GM23338 (cell line): ENCODE results near the gene FBXL5. TPM values are rescaled to one million over a fixed set of nuclear protein-coding genes. Genes with fewer than 3 reads are reported as not detected.
A peak's percentile ranks its signal among the peaks of the same experiment; 100 is the strongest.

Experiments used
- ATAC-seq: fragments of 200-7000 bp; cut with Tn5 transposase; 3 replicates; pipeline ENCODE4 v1.9.1; 2020
- DNase-seq: peaks from one replicate; pipeline ENCODE4 v3.0.0-alpha.2; 2015; ENCODE audit warnings: low spot score
- H2AFZ ChIP-seq: fragments of 200-600 bp; sonication (generic); 2 replicates; pipeline ENCODE4 v1.8.0; 2016; ENCODE audit warnings: antibody characterized with exemption, mild to moderate bottlenecking, moderate library complexity
- H3F3A ChIP-seq: fragments of 200-600 bp; sonication (generic); replicated peaks from 2 replicates; pipeline ENCODE4 v1.8.0; 2017; ENCODE audit warnings: antibody characterized with exemption, mixed run types, low read depth
- H3K27ac ChIP-seq: fragments of 200-600 bp; sonication (generic); 2 replicates; pipeline ENCODE4 v1.6.1; 2016; ENCODE audit warnings: low read depth
- H3K27me3 ChIP-seq: fragments of 200-600 bp; sonication (generic); 2 replicates; pipeline ENCODE4 v1.8.0; 2016; ENCODE audit warnings: mild to moderate bottlenecking, mixed run types, moderate library complexity; ENCODE audit not compliant: insufficient read depth
- H3K36me3 ChIP-seq: fragments of 200-600 bp; sonication (generic); 2 replicates; pipeline ENCODE4 v1.8.0; 2016; ENCODE audit warnings: mild to moderate bottlenecking; ENCODE audit not compliant: insufficient read depth
- H3K4me1 ChIP-seq: fragments of 200-600 bp; sonication (generic); 2 replicates; pipeline ENCODE4 v1.8.0; 2016; ENCODE audit warnings: mild to moderate bottlenecking, moderate library complexity; ENCODE audit not compliant: insufficient read depth
- H3K4me2 ChIP-seq: fragments of 200-600 bp; sonication (generic); 2 replicates; pipeline ENCODE4 v1.7.1; 2017; ENCODE audit warnings: mixed run types
- H3K4me3 ChIP-seq: fragments of 200-600 bp; sonication (generic); 2 replicates; pipeline ENCODE4 v1.6.1; 2016; ENCODE audit warnings: mixed run types
- H3K79me2 ChIP-seq: fragments of 200-600 bp; sonication (generic); replicated peaks from 2 replicates; pipeline ENCODE4 v1.8.0; 2017; ENCODE audit warnings: mild to moderate bottlenecking; ENCODE audit not compliant: insufficient read depth
- H3K9me2 ChIP-seq: fragments of 200-600 bp; sonication (generic); 2 replicates; pipeline ENCODE4 v1.8.0; 2017; ENCODE audit not compliant: insufficient read depth
- H4K20me1 ChIP-seq: fragments of 200-600 bp; sonication (generic); replicated peaks from 2 replicates; pipeline ENCODE4 v1.8.0; 2017; ENCODE audit warnings: mild to moderate bottlenecking; ENCODE audit not compliant: insufficient read depth
- H3K27ac Mint-ChIP-seq: 2 replicates; pipeline ENCODE4 v1.8.0; 2020; ENCODE audit warnings: inconsistent platforms, mild to moderate bottlenecking, moderate library complexity, mixed read lengths
- H3K27me3 Mint-ChIP-seq: 3 replicates; pipeline ENCODE4 v1.8.0; 2022; ENCODE audit warnings: low read depth, mild to moderate bottlenecking, moderate library complexity, mixed read lengths, inconsistent platforms; ENCODE audit not compliant: insufficient read depth, poor library complexity
- H3K36me3 Mint-ChIP-seq: 3 replicates; pipeline ENCODE4 v1.8.0; 2021; ENCODE audit warnings: low read depth, mild to moderate bottlenecking, inconsistent platforms, moderate library complexity, mixed read lengths
- H3K4me1 Mint-ChIP-seq: 3 replicates; pipeline ENCODE4 v1.8.0; 2020; ENCODE audit warnings: mild to moderate bottlenecking, inconsistent platforms, mixed read lengths
- H3K4me3 Mint-ChIP-seq: 3 replicates; pipeline ENCODE4 v1.8.0; 2021; ENCODE audit warnings: moderate library complexity, mild to moderate bottlenecking, inconsistent platforms, mixed read lengths
- H3K9me3 Mint-ChIP-seq: 3 replicates; pipeline ENCODE4 v1.8.0; 2020; ENCODE audit warnings: moderate library complexity, mild to moderate bottlenecking, inconsistent platforms, mixed read lengths
- CREB1 ChIP-seq: fragments of 250-450 bp; sonication (Bioruptor Pico); IDR thresholded peaks from 2 replicates; pipeline ENCODE4 v1.5.0; 2020; ENCODE audit warnings: low read depth, mild to moderate bottlenecking, moderate library complexity
- EZH2 ChIP-seq: fragments of 200-600 bp; sonication (generic); IDR thresholded peaks from one replicate; pipeline ENCODE4 v1.8.0; 2017; ENCODE audit warnings: antibody characterized with exemption, mild to moderate bottlenecking, low read depth; ENCODE audit not compliant: unreplicated experiment
- EZH2phosphoT487 ChIP-seq: fragments of 200-600 bp; sonication (generic); IDR thresholded peaks from one replicate; pipeline ENCODE4 v1.8.1; 2018; ENCODE audit warnings: antibody characterized with exemption; ENCODE audit not compliant: unreplicated experiment
- JUNB ChIP-seq: IDR thresholded peaks from one replicate; pipeline ENCODE4 v1.6.1; 2016; ENCODE audit warnings: antibody characterized with exemption; ENCODE audit not compliant: unreplicated experiment
- NANOG ChIP-seq: IDR thresholded peaks from 2 replicates; pipeline ENCODE4 v1.6.1; 2016; ENCODE audit warnings: antibody characterized with exemption, borderline replicate concordance
- POLR2AphosphoS5 ChIP-seq: IDR thresholded peaks from 2 replicates; pipeline ENCODE4 v1.6.1; 2016; ENCODE audit warnings: antibody characterized with exemption, low read depth
- REST ChIP-seq: IDR thresholded peaks from one replicate; pipeline ENCODE4 v1.6.1; 2018; ENCODE audit warnings: antibody characterized with exemption; ENCODE audit not compliant: unreplicated experiment
- STAT1 ChIP-seq: IDR thresholded peaks from one replicate; pipeline ENCODE4 v1.6.1; 2016; ENCODE audit warnings: antibody characterized with exemption; ENCODE audit not compliant: unreplicated experiment
- ZNF114 ChIP-seq: fragments of 250-450 bp; sonication (Bioruptor Pico); IDR thresholded peaks from 2 replicates; pipeline ENCODE4 v1.5.0; 2020; ENCODE audit warnings: mild to moderate bottlenecking, moderate library complexity
- ZNF331 ChIP-seq: fragments of 250-450 bp; sonication (Bioruptor Pico); IDR thresholded peaks from 2 replicates; pipeline ENCODE4 v1.5.0; 2020; ENCODE audit warnings: low read depth, mild to moderate bottlenecking, moderate library complexity
- ZNF462 ChIP-seq: fragments of 250-450 bp; sonication (Bioruptor Pico); IDR thresholded peaks from 2 replicates; pipeline ENCODE4 v1.5.0; 2020; ENCODE audit warnings: mild to moderate bottlenecking, moderate library complexity
- polyA plus RNA-seq: library from polyadenylated mRNA; unstranded; fragments of >200 nt; fragmentation: Nextera tagmentation; extraction: Ambion mirVana; gene quantifications from 2 replicates; pipeline ENCODE4 v1.2.1, GENCODE V29; 2016
- total RNA-seq: library from RNA; depleted of rRNA; stranded (reverse); fragments of >200 nt; shearing (Covaris generic); gene quantifications from 2 replicates; pipeline ENCODE4 v1.2.3, GENCODE V29; 2014
- TF ChIP-seq, protein P1 (sequence below): IDR thresholded peaks from 2 replicates; pipeline ENCODE4 v1.6.1; 2016; ENCODE audit warnings: antibody characterized with exemption
- TF ChIP-seq, protein P2 (sequence below), 2 experiments: fragments of 200-600 bp in 1 of 2; sonication (generic) in 1 of 2; conservative IDR thresholded peaks; 2 replicates each; pipeline versions ENCODE4 v1.5.1 to v1.6.1; 2016 to 2017; ENCODE audit warnings: antibody characterized with exemption in 2 of 2, low read depth in 2 of 2, mild to moderate bottlenecking in 2 of 2, moderate library complexity in 1 of 2

Gene FBXL5
- total and polyA plus RNA-seq, 2 experiments from 2014 or later, result 55.7 to 81.9 TPM

- Histone ChIP-seq H3K4me2 (0 out of 2 replicates have a peak overlapping the region, but pooled peaks have one; percentile 19), H3K36me3 (no peaks in the 10 kb centered on the region), H3F3A (no peaks in the 10 kb centered on the region), H3K4me3 (no peak overlapping the region), H3K27me3 (no peaks in the 10 kb centered on the region), H3K9me2 (no peaks in the 10 kb centered on the region), H2AFZ (no peak overlapping the region), H3K27ac (no peak overlapping the region), H3K79me2 (peaks cover 75% of the 10 kb centered on the region), H4K20me1 (0 out of 2 replicates have a peak, but pooled peaks cover 5% of the 10 kb centered on the region), H3K4me1 (peaks cover 17% of the 10 kb centered on the region; the same call in 1 of the 2 replicates)
- DNase-seq (no peak), ATAC-seq (no peak)
- H3K4me1 Mint-ChIP-seq, result peaks cover 36% of the 10 kb centered on the region
- H3K27ac Mint-ChIP-seq, result no peak overlapping the region
- no peaks in the 10 kb centered on the region for H3K9me3 Mint-ChIP-seq
- peaks cover 16% of the 10 kb centered on the region for H3K27me3 Mint-ChIP-seq
- TF ChIP-seq EZH2phosphoT487 (no peak), POLR2AphosphoS5 (no peak), EZH2 (no peak), JUNB (no peak), ZNF331 (CRISPR knock-in tag) (no peak), ZNF114 (CRISPR knock-in tag) (no peak), NANOG (no peak), STAT1 (no peak), CREB1 (CRISPR knock-in tag) (no peak), REST (no peak), ZNF462 (CRISPR knock-in tag) (no peak)
- TF ChIP-seq, protein P1, sequence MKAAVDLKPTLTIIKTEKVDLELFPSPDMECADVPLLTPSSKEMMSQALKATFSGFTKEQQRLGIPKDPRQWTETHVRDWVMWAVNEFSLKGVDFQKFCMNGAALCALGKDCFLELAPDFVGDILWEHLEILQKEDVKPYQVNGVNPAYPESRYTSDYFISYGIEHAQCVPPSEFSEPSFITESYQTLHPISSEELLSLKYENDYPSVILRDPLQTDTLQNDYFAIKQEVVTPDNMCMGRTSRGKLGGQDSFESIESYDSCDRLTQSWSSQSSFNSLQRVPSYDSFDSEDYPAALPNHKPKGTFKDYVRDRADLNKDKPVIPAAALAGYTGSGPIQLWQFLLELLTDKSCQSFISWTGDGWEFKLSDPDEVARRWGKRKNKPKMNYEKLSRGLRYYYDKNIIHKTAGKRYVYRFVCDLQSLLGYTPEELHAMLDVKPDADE, result no peak
- TF ChIP-seq, protein P2, sequence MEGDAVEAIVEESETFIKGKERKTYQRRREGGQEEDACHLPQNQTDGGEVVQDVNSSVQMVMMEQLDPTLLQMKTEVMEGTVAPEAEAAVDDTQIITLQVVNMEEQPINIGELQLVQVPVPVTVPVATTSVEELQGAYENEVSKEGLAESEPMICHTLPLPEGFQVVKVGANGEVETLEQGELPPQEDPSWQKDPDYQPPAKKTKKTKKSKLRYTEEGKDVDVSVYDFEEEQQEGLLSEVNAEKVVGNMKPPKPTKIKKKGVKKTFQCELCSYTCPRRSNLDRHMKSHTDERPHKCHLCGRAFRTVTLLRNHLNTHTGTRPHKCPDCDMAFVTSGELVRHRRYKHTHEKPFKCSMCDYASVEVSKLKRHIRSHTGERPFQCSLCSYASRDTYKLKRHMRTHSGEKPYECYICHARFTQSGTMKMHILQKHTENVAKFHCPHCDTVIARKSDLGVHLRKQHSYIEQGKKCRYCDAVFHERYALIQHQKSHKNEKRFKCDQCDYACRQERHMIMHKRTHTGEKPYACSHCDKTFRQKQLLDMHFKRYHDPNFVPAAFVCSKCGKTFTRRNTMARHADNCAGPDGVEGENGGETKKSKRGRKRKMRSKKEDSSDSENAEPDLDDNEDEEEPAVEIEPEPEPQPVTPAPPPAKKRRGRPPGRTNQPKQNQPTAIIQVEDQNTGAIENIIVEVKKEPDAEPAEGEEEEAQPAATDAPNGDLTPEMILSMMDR (conservative IDR thresholded peaks at IDR 0.05; ENCODE audit: low read depth in 2 of 2), result no peak
- no peak overlapping the region for H3K4me3 Mint-ChIP-seq
- H3K36me3 Mint-ChIP-seq, result peaks cover 3% of the 10 kb centered on the region; the same call in 2 of the 3 replicates
Observed at GRCh38 chr4:15651676-15652075, 3.5 kb downstream of the FBXL5 start.
